Fibroblast of upper back skin (primary cell): ENCODE measurements around the gene SMR3B.

ENCODE experiments used
- DNase-seq: peaks from one replicate; pipeline ENCODE4 v3.0.0-alpha.2; 2013

Gene SMR3B

DNA sequence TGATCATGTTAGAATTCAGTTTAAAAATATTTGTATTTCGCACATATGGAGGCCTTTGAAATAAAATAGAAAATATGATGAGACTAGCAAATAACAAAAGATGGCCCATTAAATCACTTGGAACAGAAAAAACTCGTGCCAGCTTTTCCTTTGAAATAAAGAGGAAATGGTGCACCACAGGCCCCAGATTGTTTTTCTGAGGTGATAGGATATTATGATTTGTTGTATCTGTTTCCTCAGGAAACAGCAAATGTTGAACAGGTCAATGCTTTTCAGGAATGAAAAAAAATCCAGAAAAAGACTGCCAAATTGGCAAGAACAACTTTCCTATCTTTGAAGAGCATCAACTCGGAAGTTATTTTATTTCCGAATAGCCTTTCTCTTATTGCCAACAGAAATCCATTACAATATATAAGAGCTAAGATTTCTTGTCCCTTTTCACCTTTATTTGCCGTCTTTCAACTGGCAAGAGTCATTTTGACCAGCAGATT, at the start of gene SMR3B:
Gene SMR3B (plus strand): TSS at position 441 of the 491 bp plus-strand sequence. CDS start 1,380 bp downstream, outside the sequence.
- DNase-seq: no peak

DNA sequence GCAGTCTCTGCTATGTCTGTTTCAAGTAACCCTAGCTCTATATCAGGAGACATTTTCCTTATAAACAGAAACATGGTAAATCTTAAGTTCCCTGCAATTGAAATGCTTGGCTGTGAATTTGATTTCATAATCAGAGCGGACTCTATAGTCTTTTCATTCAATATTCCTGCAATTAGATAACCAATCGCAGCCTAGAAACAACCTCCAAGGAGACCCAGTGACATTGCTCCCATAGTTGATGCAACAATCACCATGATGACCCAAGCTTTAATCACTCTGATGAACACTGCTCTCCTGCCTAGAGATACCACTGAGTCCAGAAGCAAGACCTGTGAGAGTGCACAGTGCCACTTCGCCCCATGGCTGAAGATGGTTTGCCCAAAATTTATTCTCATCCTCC, 48.2 kb upstream of the SMR3B start, which contains the start of gene CABS1:
Gene CABS1 (plus strand): TSS at position 301 of the 400 bp plus-strand sequence. CDS start 59 bp downstream, at position 360.
- no peak for DNase-seq

DNA sequence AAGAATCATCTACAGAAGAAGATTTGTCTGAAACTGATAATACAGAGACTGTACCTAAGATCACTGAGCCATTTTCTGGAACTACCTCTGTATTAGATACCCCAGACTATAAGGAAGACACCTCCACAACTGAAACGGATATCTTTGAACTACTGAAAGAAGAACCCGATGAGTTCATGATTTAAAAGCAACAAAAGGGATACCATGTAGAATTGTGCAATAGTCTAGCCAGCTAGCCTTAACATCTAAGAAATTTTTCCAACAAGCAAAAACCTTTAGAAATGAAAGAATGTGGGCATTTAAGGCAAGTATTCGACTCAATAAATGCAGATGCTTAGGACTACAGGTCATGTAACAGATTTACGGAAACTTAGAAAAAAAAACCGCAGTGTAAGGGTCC, 46.9 kb upstream of the SMR3B start:
- no peak for DNase-seq

DNA sequence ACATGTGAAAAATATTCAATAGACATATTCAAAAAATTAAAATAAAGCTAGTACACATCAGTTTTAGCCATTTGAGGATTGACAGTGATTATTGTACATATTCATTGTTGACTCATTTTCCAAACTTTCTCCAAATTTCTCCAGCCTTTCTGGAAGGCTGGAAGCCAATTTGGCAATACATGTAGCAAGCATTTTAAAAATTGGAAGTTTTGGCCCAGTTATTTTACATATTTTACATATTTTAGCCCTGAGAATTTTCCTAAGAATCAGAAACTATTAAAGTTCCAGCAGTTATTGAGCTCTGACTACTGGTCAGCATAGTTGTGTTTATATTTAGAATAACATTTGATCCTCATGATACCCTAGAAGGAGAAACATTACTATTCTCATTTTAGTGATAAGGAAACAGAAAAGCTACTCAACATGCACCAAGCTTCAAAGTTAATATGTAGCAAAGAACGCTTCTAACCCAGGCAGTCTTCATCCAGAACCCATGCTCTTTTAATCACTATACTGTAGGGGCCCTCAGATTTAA, 45.0 kb upstream of the SMR3B start:
- DNase-seq: peak; percentile 10

GRCh38 chr4:70356185-70356584, 26.7 kb upstream of the SMR3B start:
- DNase-seq: no peak

- no peak for DNase-seq
These were observed 23.7 kb upstream of the SMR3B start for GRCh38 chr4:70359115-70359661.

GRCh38 chr4:70360460-70360859, 22.5 kb upstream of the SMR3B start, which contains the start of gene SMR3A:
Gene SMR3A (plus strand): TSS chr4:70360760. CDS start chr4:70362116, 1,356 bp downstream.
- no peak for DNase-seq

DNA sequence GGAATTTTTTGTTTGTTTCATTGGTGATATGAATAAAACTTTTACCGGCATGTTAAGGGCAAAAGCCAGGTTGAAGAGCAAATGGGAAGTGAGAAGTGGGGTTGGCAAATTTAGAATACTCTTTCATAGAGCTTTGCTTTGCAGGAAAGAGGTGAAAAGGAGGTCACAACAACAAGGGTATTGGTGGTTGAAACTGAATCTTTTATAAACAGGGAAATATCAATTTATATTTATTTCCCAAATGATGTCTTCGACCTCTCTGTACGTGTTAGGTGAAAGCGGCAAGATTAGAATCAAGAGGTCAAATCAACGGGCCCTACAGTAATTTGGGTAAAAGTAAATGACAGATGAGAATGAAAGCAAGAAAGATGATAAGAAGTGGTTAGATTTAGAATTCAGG, 18.9 kb upstream of the SMR3B start:
- DNase-seq: no peak

- DNase-seq: no peak
These were observed 17.5 kb upstream of the SMR3B start for GRCh38 chr4:70365479-70365878.

GRCh38 chr4:70367813-70368212, 15.1 kb upstream of the SMR3B start:
- DNase-seq: no peak

- DNase-seq: no peak
These were observed 10.9 kb upstream of the SMR3B start for GRCh38 chr4:70371987-70372386.

DNA sequence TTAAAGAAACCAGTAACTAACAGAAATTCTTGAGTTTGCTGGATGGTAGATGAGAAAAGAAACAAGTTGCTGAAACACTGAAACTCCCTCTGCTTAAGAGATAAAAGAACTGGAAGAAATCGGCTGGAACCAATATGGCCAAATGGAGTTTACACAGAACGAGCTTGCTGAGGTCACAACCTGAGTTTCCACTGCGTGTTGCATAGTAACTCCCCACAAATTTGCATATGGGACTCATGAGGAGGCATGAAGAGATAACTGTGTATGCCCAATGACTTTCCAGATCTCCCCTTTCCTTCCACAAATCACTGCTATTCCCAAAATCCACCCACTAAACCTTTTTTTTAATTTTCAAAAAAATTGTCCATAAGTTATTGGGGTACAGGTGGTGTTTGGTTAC, 10.2 kb upstream of the SMR3B start:
- DNase-seq: no peak

GRCh38 chr4:70380578-70380977, 2.4 kb upstream of the SMR3B start:
- DNase-seq: no peak

DNA sequence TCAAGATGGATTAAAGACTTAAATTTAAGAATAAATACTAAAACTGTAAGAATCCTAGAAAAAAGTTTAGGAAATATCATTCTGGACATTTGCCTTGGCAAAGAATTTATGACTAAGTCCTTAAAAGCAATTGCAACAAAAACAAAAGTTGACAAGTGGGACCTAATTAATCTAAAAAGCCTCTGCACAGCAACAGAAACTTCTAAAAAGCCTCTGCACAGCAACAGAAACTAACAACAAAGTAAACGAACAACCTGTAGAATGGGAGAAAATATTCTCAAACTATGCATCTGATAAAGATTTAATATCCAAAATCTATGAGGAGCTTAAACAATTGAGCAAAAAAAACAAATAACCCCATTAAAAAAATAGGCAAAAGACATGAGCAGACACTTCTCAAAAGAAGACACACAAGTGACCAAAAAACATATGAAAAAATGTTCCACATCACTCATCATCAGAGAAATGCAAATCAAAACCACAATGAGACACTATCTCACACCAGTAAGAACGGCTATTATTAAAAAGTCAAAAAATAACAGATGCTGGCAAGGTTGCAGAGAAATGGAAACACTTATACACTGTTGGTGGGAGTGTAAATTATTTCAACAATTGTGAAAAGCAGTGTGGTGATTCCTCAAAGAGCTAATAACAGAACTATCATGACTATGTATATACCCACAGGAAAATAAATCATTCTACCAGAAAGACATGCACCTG, 9.3 kb downstream of the SMR3B start:
- DNase-seq: no peak

GRCh38 chr4:70397580-70397979, 14.6 kb downstream of the SMR3B start, which contains the start of gene OPRPN:
Gene OPRPN (plus strand): TSS chr4:70397940. CDS start chr4:70399286, 1,346 bp downstream.
- DNase-seq: no peak

- DNase-seq: no peak
These were observed 16.4 kb downstream of the SMR3B start for GRCh38 chr4:70399319-70399718.

DNA sequence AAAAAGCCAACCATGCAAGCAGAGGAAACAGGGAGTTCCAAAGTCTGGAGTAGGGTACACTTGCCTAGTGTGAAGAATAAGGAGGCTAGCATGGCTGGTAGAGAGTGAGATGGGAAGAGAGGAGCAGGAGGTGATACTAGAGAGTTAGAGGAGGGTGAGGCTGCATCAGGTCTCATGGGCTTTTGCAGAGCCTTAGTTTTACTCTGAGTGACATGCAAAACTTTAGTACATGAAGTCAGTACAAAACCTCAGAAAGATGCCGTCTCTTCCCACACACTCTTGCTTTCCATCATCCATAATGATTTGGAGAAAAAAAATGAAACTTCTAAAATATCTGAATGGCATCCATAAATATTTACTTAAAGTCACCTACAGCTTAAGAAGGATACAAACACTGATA, 19.8 kb downstream of the SMR3B start:
- no peak for DNase-seq

GRCh38 chr4:70405765-70406164, 22.8 kb downstream of the SMR3B start:
- DNase-seq: no peak

DNA sequence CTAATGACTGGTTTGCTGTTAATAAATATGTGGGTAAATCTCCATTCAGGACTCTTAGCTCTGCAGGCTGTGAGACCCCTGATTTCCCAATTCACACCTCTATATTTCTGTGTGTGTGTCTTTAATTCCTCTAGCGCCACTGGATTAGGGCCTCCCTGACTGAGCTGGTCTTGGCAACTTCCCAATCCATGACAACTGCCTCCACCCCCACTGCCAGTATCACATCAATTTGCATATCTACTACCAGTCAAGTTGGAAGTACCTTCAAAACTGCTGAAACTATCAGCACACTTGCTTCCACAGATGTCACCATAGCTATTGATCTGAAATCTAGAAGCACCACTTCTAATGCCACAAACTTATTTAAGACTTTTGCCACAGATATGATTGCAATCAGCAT, 42.4 kb downstream of the SMR3B start:
- DNase-seq: no peak

GRCh38 chr4:70426789-70427188, 43.9 kb downstream of the SMR3B start:
- DNase-seq: no peak

DNA sequence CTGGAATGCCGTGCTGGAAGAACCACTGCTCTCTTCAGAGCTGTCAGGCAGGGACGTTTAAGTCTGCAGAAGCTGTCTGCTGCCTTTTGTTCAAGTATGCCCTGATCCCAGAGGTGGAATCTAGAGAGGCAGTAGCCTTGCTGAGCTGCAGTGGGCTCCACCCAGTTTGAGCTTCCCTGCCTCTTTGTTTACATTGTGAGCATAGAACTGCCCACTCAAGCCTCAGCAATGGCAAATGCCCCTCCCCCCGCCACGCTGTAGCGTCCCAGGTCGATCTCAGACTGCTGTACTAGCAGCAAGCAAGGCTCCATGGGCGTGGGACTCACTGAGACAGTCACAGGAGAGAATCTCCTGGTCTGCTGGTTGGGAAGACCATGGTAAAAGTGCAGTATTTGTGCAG, 54.3 kb downstream of the SMR3B start:
- DNase-seq: no peak
